Nephron progenitor cell (in vitro differentiated cells): ENCODE results near the gene IL4I1.
A peak's percentile ranks its signal among the peaks of the same experiment; 100 is the strongest.

Source experiments
- DNase-seq: peaks from one replicate; pipeline ENCODE4 v3.0.0; 2021
- H3K27ac Mint-ChIP-seq: 2 replicates; pipeline ENCODE4 v1.8.0; 2021; ENCODE audit warnings: mild to moderate bottlenecking, moderate library complexity, mixed read lengths
- H3K27me3 Mint-ChIP-seq: 2 replicates; pipeline ENCODE4 v1.8.0; 2021; ENCODE audit warnings: mild to moderate bottlenecking, low read depth, mixed read lengths; ENCODE audit not compliant: poor library complexity
- H3K36me3 Mint-ChIP-seq: 2 replicates; pipeline ENCODE4 v1.8.0; 2021; ENCODE audit warnings: low read depth, mixed read lengths
- H3K4me1 Mint-ChIP-seq: 2 replicates; pipeline ENCODE4 v1.8.0; 2021; ENCODE audit warnings: mixed read lengths
- H3K4me3 Mint-ChIP-seq: 2 replicates; pipeline ENCODE4 v1.8.0; 2021; ENCODE audit warnings: mild to moderate bottlenecking, moderate library complexity, mixed read lengths
- H3K9me3 Mint-ChIP-seq: 2 replicates; pipeline ENCODE4 v1.8.0; 2021; ENCODE audit warnings: mild to moderate bottlenecking, moderate library complexity, mixed read lengths
- TF ChIP-seq, protein P1 (sequence below): fragments of 200-600 bp; sonication (generic); IDR thresholded peaks from 2 replicates; pipeline ENCODE4 v1.5.0; 2021; ENCODE audit warnings: antibody characterized with exemption

IL4I1 gene

GRCh38 chr19:49869009-49869483 is 27.6 kb downstream of the IL4I1 start:
- TF ChIP-seq, protein P1, sequence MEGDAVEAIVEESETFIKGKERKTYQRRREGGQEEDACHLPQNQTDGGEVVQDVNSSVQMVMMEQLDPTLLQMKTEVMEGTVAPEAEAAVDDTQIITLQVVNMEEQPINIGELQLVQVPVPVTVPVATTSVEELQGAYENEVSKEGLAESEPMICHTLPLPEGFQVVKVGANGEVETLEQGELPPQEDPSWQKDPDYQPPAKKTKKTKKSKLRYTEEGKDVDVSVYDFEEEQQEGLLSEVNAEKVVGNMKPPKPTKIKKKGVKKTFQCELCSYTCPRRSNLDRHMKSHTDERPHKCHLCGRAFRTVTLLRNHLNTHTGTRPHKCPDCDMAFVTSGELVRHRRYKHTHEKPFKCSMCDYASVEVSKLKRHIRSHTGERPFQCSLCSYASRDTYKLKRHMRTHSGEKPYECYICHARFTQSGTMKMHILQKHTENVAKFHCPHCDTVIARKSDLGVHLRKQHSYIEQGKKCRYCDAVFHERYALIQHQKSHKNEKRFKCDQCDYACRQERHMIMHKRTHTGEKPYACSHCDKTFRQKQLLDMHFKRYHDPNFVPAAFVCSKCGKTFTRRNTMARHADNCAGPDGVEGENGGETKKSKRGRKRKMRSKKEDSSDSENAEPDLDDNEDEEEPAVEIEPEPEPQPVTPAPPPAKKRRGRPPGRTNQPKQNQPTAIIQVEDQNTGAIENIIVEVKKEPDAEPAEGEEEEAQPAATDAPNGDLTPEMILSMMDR = no peak
- no peaks in the 10 kb centered on the region for H3K9me3 Mint-ChIP-seq
- H3K4me3 Mint-ChIP-seq = no peak overlapping the region
- peaks cover 49% of the 10 kb centered on the region for H3K4me1 Mint-ChIP-seq
- peaks cover 24% of the 10 kb centered on the region for H3K36me3 Mint-ChIP-seq
- DNase-seq = peak; percentile 91
- H3K27me3 Mint-ChIP-seq = no peaks in the 10 kb centered on the region
- H3K27ac Mint-ChIP-seq = no peak overlapping the region

- Mint-ChIP-seq H3K27ac (peak within 1 kb of the TSS; percentile 98), H3K4me1 (peaks cover 57% of the 10 kb centered on the region), H3K9me3 (no peaks in the 10 kb centered on the region), H3K4me3 (no peak within 1 kb of the TSS), H3K27me3 (no peaks in the 10 kb centered on the region), H3K36me3 (peaks cover 34% of the 10 kb centered on the region)
- TF ChIP-seq, protein P1 = no peak
- peak; percentile 91 for DNase-seq
Observed at GRCh38 chr19:49866933-49867782, 29.5 kb downstream of the IL4I1 start, which contains the start of gene PNKP. Gene PNKP, minus strand, starts transcription at chr19:49867576. Its CDS starts 372 bp downstream, at chr19:49867204.

GRCh38 chr19:49864890-49865289 is 31.8 kb downstream of the IL4I1 start:
- Mint-ChIP-seq H3K27ac (no peak overlapping the region), H3K9me3 (no peaks in the 10 kb centered on the region), H3K4me3 (no peak overlapping the region), H3K36me3 (peaks cover 28% of the 10 kb centered on the region), H3K4me1 (peaks cover 52% of the 10 kb centered on the region), H3K27me3 (no peaks in the 10 kb centered on the region)
- TF ChIP-seq, protein P1 = no peak
- no peak for DNase-seq

DNA sequence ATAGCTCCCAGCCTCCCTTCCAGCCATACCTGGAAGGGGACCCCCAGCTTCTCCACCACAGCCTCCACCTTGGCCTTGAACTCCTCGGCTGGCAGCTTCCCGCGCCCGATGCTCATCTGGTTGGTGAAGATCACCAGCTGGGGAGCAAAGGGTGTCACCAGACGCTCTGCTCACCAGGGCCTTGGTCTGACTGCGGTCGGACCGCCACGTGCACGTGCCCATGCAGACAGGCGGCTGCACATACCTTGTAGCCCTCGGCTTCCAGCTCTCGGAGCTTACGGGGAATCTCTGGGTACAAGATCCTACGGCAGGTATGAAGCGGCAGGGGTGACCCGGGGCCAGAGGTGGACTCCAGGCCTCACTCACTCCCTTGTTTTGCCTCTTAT is 32.8 kb downstream of the IL4I1 start:
- H3K27me3 Mint-ChIP-seq = no peaks in the 10 kb centered on the region
- H3K4me3 Mint-ChIP-seq = no peak overlapping the region
- no peak for DNase-seq
- H3K36me3 Mint-ChIP-seq = peaks cover 31% of the 10 kb centered on the region
- no peak overlapping the region for H3K27ac Mint-ChIP-seq
- H3K4me1 Mint-ChIP-seq = peaks cover 55% of the 10 kb centered on the region
- H3K9me3 Mint-ChIP-seq = no peaks in the 10 kb centered on the region
- TF ChIP-seq, protein P1 = no peak

DNA sequence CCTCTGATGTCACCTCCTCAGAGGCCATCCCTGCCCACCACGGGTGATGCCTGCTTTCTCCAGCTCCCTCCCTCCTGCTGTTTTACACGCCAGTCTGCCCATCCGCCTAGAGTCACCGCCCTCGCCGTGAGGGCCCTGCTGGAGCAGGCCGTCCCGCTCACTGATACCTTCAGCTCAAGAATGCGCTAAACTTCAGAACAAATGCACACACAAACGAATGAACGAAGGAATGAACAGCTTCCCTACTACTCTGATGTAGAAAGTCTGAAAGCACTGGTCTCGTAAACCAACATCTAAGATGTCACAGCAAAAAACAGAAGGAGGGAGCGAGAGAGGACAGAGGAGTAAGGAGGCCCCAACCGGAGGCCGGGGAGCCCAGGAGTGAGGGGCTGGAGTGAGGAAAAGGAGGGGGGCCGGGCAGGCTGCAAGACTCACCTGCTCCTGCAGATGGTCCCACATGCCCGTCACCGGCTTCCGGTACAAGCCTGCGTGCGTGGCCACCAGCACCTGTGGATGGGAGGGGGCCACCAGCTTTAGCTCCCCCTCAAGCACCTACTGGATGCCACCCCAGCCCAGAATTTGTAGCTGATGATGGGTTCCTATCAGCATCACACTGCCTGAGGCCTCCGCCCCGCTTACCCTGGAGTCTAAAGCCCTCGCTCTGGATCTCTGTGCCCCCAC is 33.3 kb downstream of the IL4I1 start:
- peaks cover 55% of the 10 kb centered on the region for H3K4me1 Mint-ChIP-seq
- TF ChIP-seq, protein P1 = no peak
- H3K27ac Mint-ChIP-seq = peak overlapping the region; percentile 27
- H3K36me3 Mint-ChIP-seq = peaks cover 34% of the 10 kb centered on the region
- H3K27me3 Mint-ChIP-seq = no peaks in the 10 kb centered on the region
- H3K9me3 Mint-ChIP-seq = no peaks in the 10 kb centered on the region
- H3K4me3 Mint-ChIP-seq = no peak overlapping the region
- no peak for DNase-seq
